Pancreas (tissue), 10 donors: ENCODE data around the gene MCF2L2. TPM values are rescaled to one million over a fixed set of nuclear protein-coding genes. Genes with fewer than 3 reads are reported as not detected.
A peak's percentile ranks its signal among the peaks of the same experiment; 100 is the strongest.

ENCODE experiments used
- ATAC-seq, 4 donors: fragments of 200-7000 bp; cut with Tn5 transposase; one replicate each; pipeline versions ENCODE4 v1.8.0 to v1.9.1; 2020; ENCODE audit warnings: mild to moderate bottlenecking in 4 of 4, moderate library complexity in 4 of 4
- DNase-seq, 6 donors: peaks; one replicate each; pipeline ENCODE4 v3.0.0-alpha.2; 2020
- FAIRE-seq: peaks from 2 replicates; lab custom pipeline; 2012; peaks lifted over from hg19 to GRCh38; lab: Jason Lieb, UNC
- H3K27ac ChIP-seq, 4 donors: fragments of 200-600 bp; sonication (generic); 1 replicate in 3 of 4; 2 replicates in 1 of 4; pipeline versions ENCODE4 v1.5.0 to v1.8.0; 2020
- H3K27me3 ChIP-seq, 4 donors: fragments of 200-600 bp; one replicate each; pipeline ENCODE4 v1.8.0; 2021
- H3K36me3 ChIP-seq, 3 donors: fragments of 200-600 bp; sonication (generic) in 1 of 3; one replicate each; pipeline versions ENCODE4 v1.5.0 to v1.8.0; 2020 to 2021
- H3K4me1 ChIP-seq, 3 donors: fragments of 200-600 bp; one replicate each; pipeline ENCODE4 v1.8.0; 2021
- H3K4me3 ChIP-seq, 4 donors: fragments of 200-600 bp; sonication (generic) in 2 of 4; one replicate each; pipeline versions ENCODE4 v1.5.0 to v1.8.0; 2020 to 2021
- H3K9me3 ChIP-seq, 4 donors: fragments of 200-600 bp; one replicate each; pipeline ENCODE4 v1.8.0; 2021
- CTCF ChIP-seq, 4 donors: fragments of 200-600 bp; sonication (generic) in 3 of 4; IDR thresholded peaks; one replicate each; pipeline versions ENCODE4 v1.5.0 to v1.8.0; 2021; ENCODE audit warnings: antibody characterized with exemption in 4 of 4
- WGBS, 2 donors: extraction: QIAGEN DNeasy Blood & Tissue Kit; methylation state at CpG; one replicate each; pipeline ENCODE4 v1.1.7; 2013; 5-methylcytosine and 5-hydroxymethylcytosine counted together
- intact Hi-C, 3 donors: fragments of 100-400 bp; cut with DNase I; formaldehyde crosslinking; loops; one replicate each; pipeline versions ENCODE4 v1.11.1 to v1.14.2; 2022
- polyA plus RNA-seq, 2 donors: library from polyadenylated mRNA; stranded (reverse); fragments of 200-250 nt; gene quantifications; one replicate each; pipeline ENCODE4 v1.2.3, GENCODE V29; 2013
- total RNA-seq, 6 donors: library from RNA; stranded (reverse); fragmentation: NEBNext Ultra II Directional in 4 of 6; extraction: Animal tissue kit (Norgen Biotek cat#: 25700) in 4 of 6; gene quantifications; one replicate each; pipeline versions ENCODE4 v1.2.1 to v1.2.4, GENCODE V29; 2021 to 2023
- donor health status: healthy with polysubstance abuse.
- donor health status: DM: no; HTN: no; CAD: no; lungs with moderate emphysema.
- donor health status: DM: no; HTN: no; CAD: no.
- donor health status: control.
- donor health status: control.
- donor health status: Bipolar disorder and iron deficiency.
- donor health status: DM: yes; HTN: yes; CAD: no.
- donor health status: DM: no; HTN: no; CAD: no.
- donor health status: DM: no; HTN: no; CAD: no.
- donor health status: DM: yes; HTN: yes; CAD: no.

MCF2L2 gene
- total and polyA plus RNA-seq, 8 donors = 0.54 to 2.0 (median 0.97) TPM

DNA sequence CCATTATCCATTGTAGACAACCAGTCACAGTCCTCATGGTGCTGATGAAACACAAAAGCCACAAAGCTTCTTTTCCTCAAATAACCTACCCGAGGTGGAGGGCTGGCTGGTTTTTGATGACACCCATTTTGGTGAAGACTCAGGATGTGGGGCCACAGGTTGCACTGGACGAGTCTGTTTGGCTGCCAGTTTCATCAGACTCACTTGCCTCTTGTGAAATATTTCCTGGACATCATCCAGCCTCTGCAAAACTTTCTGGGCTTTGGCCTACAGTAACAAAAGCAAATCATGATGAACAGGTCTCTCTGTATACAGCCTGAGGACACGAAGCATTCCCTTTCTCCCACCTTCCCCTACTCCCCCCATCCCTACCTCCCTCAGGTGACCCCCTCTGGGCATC is 133.2 kb downstream of the MCF2L2 start:
- 22 to 32% methylated on average over 3 of the region's 3 CpGs for WGBS, 2 donors
- Histone ChIP-seq H3K9me3 (no peaks in the 10 kb centered on the region), H3K36me3 (no peaks in the 10 kb centered on the region), H3K27me3 (no peaks in the 10 kb centered on the region), H3K27ac (no peak overlapping the region), H3K4me1 (peaks cover 0 to 4% (median 0%) of the 10 kb centered on the region in 3 donors), H3K4me3 (no peak overlapping the region)
- ATAC-seq = peak in 3 of 4 donors; percentile 47 to 68 (median 62)
- TF ChIP-seq CTCF (IDR thresholded peaks at IDR 0.05) = no peak
- peak in 1 of 6 donors; percentile 46 for DNase-seq
- no peak for FAIRE-seq
- intact Hi-C loops = no loop called here

- TF ChIP-seq CTCF (IDR thresholded peaks at IDR 0.05) = no peak
- Histone ChIP-seq H3K4me1 (peaks cover 0 to 3% (median 0%) of the 10 kb centered on the region in 3 donors), H3K27ac (no peak overlapping the region), H3K4me3 (no peak overlapping the region), H3K36me3 (no peaks in the 10 kb centered on the region), H3K9me3 (no peaks in the 10 kb centered on the region), H3K27me3 (no peaks in the 10 kb centered on the region)
- no peak for DNase-seq
- WGBS, 2 donors = 83 to 84% methylated on average over 2 of the region's 2 CpGs
- ATAC-seq = no peak
- no peak for FAIRE-seq
- intact Hi-C loops = no loop called here
Measured at GRCh38 chr3:183293966-183294365, 134.5 kb downstream of the MCF2L2 start.

DNA sequence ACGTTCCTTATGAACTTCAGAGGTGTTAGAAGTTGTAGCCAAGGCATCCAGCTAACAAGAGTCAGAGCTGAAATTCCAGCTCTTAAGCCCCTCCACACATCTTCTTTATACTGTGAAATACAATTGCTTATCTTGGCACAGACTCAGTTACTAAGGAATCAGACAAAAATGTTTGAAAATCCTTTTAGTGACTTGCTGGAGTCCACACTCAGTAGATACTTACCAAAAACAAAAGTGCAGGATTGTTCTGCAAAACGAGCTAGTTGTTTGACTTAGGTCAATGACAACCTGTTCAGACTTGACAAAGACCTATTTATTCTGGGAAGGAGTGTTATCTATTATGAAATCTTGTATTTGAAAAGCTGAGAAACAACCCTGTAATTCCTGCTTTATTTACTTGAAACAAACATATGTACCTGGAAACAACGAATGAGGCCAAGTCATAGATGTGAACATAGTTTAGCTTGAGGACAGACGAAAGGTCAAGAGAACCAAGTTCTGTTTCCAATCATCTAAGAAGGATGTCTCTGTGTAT is 136.9 kb downstream of the MCF2L2 start:
- no peaks in the 10 kb centered on the region for H3K4me1 ChIP-seq
- DNase-seq (no peak), FAIRE-seq (no peak), ATAC-seq (peak in 2 of 4 donors; percentile 53 to 67)
- H3K36me3 ChIP-seq = no peaks in the 10 kb centered on the region
- peak overlapping the region in 3 of 4 donors; percentile 16 to 51 (median 24) for H3K27ac ChIP-seq
- 40 to 43% methylated on average over 4 of the region's 4 CpGs for WGBS, 2 donors
- H3K27me3 ChIP-seq = no peaks in the 10 kb centered on the region
- H3K9me3 ChIP-seq = no peaks in the 10 kb centered on the region
- no peak for TF ChIP-seq CTCF (IDR thresholded peaks at IDR 0.05)
- no peak overlapping the region for H3K4me3 ChIP-seq
- intact Hi-C loops = no loop called here

DNA sequence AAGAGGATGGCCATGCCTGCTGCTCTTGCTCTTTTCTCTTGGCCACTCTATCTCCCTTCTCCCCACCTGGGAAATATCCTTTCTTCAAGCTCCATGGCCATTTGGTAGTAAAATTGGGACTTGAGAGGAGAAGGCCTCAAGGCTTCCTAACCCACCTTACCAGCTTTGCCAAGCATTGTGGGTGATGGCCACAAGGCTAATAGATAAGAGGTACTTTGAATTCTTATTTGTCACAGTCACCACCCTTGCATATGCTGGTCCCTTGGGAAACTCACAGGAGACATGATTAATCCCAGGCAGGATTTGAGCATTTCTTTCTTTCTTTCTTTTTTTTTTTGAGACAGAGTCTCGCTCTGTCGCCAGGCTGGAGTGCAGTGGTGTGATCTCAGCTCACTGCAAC is 138.2 kb downstream of the MCF2L2 start:
- Histone ChIP-seq H3K27ac (no peak overlapping the region), H3K9me3 (no peaks in the 10 kb centered on the region), H3K27me3 (no peaks in the 10 kb centered on the region), H3K4me3 (no peak overlapping the region), H3K36me3 (no peaks in the 10 kb centered on the region), H3K4me1 (peaks cover 0 to 5% (median 5%) of the 10 kb centered on the region in 3 donors)
- DNase-seq (no peak), ATAC-seq (no peak), FAIRE-seq (no peak)
- 89 to 100% methylated on average over 2 of the region's 2 CpGs for WGBS, 2 donors
- intact Hi-C loops = no loop called here
- no peak for TF ChIP-seq CTCF (IDR thresholded peaks at IDR 0.05)

DNA sequence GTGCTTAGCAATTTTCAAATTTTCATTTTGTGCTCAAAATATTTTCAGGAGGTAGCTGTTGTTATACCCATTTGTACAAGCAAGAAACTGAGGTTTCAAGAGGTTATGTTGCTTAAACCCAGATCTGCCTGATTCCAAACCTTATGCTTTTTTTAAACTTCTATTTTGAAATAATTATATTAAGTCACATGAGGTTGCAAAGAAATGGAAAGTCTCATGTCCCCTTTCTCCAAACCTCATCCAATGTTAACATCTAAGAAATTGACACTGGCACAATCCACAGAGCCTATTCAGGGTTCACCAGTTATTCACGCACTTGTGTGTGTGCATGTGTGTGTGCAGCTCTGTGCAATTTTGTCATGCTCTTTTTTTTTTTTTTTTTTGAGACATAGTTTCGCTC is 140.3 kb downstream of the MCF2L2 start:
- Histone ChIP-seq H3K27me3 (no peaks in the 10 kb centered on the region), H3K36me3 (no peaks in the 10 kb centered on the region)
- ATAC-seq = no peak

More for the DNA sequence above, 140.3 kb downstream of the MCF2L2 start:
- intact Hi-C loops = no loop called here
- Histone ChIP-seq H3K9me3 (no peaks in the 10 kb centered on the region), H3K4me1 (peaks cover 0 to 12% (median 9%) of the 10 kb centered on the region in 3 donors), H3K4me3 (no peak overlapping the region), H3K27ac (no peak overlapping the region)
- DNase-seq = no peak
- 91 to 96% methylated on average over 2 of the region's 2 CpGs for WGBS, 2 donors
- FAIRE-seq = no peak
- no peak for TF ChIP-seq CTCF (IDR thresholded peaks at IDR 0.05)
